ENCODE results near the gene TOP1.
"Not testable (repeated sequence)": the region's sequence is repeated elsewhere in the genome, so short reads cannot be mapped to it uniquely, and the experiment has no call there.

The TOP1 gene
- 128 to 267 reads per million in 2 donors for total RNA-seq

- peak; percentile 99 to 100 (median 100) for DNase-seq
These were observed at the start of gene TOP1 for GRCh38 chr20:41028359-41029149. Gene TOP1 (plus strand): TSS chr20:41028822. CDS start chr20:41029068, 246 bp downstream.

GRCh38 chr20:40979247-40979646 lies 49.4 kb upstream of the TOP1 start:
- no peak for DNase-seq

GRCh38 chr20:40980106-40980827 lies 48.4 kb upstream of the TOP1 start:
- DNase-seq: no peak

GRCh38 chr20:40980828-40981310 lies 47.8 kb upstream of the TOP1 start:
- no peak for DNase-seq

DNA sequence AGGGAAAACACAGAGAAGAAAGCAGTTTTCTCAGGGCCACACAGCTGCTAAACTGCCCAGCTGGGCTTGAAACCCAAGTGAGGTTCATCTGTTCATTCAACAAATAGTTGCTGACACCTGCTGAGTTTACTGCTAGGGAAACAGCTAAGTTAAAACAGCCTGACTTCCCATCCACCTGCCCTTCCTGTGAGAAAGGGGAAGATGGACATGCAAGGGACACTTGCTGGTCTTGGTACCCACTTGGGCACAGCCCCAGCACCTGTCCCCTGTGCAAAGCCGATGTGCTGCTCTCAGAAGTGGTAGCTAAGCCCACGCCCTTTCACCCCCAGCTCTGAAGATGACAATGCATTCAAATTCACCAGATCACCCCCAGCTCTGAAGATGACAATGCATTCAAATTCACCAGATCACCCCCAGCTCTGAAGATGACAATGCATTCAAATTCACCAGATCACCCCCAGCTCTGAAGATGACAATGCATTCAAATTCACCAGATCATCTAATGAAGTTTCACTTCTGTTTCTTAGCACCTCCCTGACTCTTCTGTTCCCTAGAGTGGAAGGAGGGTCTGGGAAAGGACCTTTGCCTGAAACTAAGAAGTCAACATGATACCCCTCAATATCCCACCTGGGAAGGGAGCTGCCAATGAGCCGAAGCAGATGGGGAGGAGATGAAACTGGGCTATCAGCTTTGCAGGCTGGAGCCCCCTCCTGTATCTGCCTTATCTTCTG lies 46.0 kb upstream of the TOP1 start:
- DNase-seq: no peak

- DNase-seq: no peak
These were observed 44.7 kb upstream of the TOP1 start for GRCh38 chr20:40983898-40984297.

- no peak for DNase-seq
These were observed 44.1 kb upstream of the TOP1 start for GRCh38 chr20:40984496-40984895.

- peak in 1 of 5 experiments; percentile 66 for DNase-seq
These were observed 41.8 kb upstream of the TOP1 start for GRCh38 chr20:40986774-40987173.

GRCh38 chr20:40990542-40991120 lies 38.0 kb upstream of the TOP1 start:
- DNase-seq: peak in 4 of 5 experiments; percentile 23 to 84 (median 46)

- DNase-seq: peak in 1 of 5 experiments; percentile 50
These were observed 37.3 kb upstream of the TOP1 start for GRCh38 chr20:40991181-40991889.

DNA sequence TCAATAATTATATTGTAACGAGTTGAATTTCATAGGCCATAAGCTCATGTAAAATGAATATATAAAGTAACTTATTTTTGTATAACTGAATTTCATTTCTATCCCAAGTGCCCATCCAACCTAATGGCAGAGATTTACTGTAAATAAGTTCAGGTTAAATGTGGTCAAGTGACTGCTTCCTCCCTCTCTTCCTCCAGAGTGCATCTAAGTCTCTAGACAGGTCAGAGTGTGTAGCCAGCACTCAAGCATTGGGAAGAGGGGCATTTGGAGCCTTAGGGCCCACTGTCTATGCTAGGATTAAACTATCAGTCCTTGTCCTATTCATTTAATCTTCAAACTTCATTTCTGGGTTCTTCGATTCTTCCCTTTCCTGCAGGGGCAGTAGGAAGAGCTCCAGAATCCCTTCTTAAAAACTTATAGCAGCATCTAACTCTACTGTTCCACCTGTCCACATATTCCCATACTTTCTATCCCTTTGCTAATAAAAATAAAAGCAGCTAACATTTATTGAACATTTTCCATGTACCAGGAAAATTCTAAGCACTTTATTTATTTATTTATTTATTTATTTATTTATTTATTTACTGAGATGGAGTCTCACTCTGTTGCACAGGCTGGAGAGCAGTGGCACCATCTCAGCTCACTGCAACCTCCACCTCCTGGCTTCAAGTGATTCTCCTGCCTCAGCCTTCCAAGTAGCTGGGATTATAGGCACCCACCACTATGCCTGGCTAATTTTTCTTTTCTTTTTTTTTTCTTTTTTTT lies 36.1 kb upstream of the TOP1 start:
- no peak for DNase-seq

- no peak for DNase-seq
These were observed 34.7 kb upstream of the TOP1 start for GRCh38 chr20:40993794-40994540.

DNA sequence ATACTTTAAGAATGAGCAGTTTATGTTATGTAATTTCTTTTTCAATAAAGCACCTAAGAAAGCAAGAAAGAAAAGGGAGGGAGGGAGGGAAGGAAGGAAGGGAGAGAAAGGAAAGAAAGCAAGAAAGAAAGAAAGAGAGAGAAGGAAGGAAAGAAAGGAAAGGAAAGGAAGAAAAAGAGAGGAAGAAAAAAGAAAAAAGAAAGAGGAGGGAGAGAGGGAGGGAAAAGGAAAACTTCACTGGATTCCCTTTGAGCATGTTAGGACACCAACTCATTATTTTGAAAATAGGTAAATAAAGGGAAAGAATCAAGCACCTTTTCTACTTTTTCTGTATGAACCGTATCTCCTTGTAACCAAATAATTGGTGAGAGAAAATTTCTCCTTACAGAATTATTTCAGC lies 32.3 kb upstream of the TOP1 start:
- no peak for DNase-seq

- no peak for DNase-seq
These were observed 31.5 kb upstream of the TOP1 start for GRCh38 chr20:40997116-40997515.

GRCh38 chr20:40999841-41000240 lies 28.8 kb upstream of the TOP1 start:
- DNase-seq: no peak

GRCh38 chr20:41000628-41001027 lies 28.0 kb upstream of the TOP1 start:
- no peak for DNase-seq

GRCh38 chr20:41001497-41001896 lies 27.1 kb upstream of the TOP1 start:
- DNase-seq: no peak

GRCh38 chr20:41002842-41003142 lies 25.8 kb upstream of the TOP1 start:
- DNase-seq: no peak

GRCh38 chr20:41003143-41003935 lies 25.3 kb upstream of the TOP1 start:
- DNase-seq: peak in 4 of 5 experiments; percentile 36 to 93 (median 63)

GRCh38 chr20:41003936-41004294 lies 24.7 kb upstream of the TOP1 start:
- DNase-seq: not testable (repeated sequence)

Data from T-helper 2 cell (primary cell).